ENCODE measurements around the gene TRAK1. TPM values are rescaled to one million over a fixed set of nuclear protein-coding genes. Genes with fewer than 3 reads are reported as not detected.

Gene TRAK1
- total RNA-seq, 1 donor = 52.2 TPM

- H3K4me3 ChIP-seq (ENCODE audit: low read depth, low read length) = no peak overlapping the region
- DNase-seq (ENCODE audit: low read depth) = no peak
- TF ChIP-seq CTCF (IDR thresholded peaks at IDR 0.05; ENCODE audit: insufficient read depth, low read depth, low read length) = no peak
Observed at GRCh38 chr3:42085641-42086376, 5.3 kb upstream of the TRAK1 start.

DNA sequence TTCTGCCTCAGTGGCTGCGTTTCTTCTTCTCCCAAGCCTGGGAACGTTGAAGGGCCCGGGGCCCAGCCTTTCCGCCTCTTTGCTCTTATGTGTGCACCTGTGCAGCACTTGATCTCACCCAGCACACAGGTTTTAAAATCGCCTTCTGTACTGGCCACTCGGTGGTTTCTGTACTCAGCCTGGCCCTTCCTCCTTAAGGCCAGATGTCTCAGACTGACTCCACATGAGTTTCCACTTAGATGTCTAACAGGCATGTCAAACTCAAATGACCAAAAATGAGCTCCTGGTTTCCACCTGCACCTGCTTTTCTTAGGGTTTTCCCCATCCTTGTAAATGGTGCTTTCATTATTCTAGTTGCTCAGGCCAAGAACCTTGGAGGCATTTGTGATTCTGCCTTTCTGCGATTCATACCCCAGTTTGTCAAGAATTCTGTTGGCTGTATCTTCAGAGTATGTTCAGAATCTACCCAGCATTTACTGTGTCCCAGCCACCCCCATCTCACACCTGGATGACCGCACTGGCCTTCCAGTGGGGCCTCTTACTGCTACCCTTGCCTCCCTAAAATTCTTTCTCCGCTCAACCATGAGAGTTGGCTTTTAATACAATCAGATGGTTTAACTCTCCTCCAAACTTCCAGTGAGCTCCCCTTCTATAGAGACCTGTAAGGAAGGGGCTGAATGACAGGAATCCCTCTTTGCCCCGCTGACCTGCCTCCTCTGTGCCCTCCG lies 2.2 kb upstream of the TRAK1 start:
- no peak overlapping the region for H3K4me3 ChIP-seq (ENCODE audit: low read depth, low read length)
- TF ChIP-seq CTCF (IDR thresholded peaks at IDR 0.05; ENCODE audit: insufficient read depth, low read depth, low read length) = no peak
- no peak for DNase-seq (ENCODE audit: low read depth)

DNA sequence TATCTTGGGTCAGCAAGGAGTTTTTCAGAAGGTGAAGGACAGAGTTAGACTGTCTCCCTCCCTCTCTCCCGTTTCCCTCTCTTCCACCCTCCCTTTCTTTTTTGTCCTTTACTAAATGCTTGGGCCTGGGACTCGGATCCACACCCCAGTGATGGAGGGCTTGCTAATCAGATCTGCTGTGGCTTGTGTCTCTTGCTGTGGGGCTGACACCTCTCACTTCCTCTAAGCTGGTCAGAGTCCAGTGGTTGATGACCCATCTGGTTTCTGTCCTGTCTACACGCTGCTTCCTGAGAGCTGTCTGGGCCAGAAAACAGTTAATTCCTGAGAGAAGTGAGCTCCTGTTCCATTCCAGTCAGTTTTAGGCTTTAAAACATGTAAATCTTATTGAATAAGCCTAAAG lies 849 bp downstream of the TRAK1 start:
- no peak for DNase-seq (ENCODE audit: low read depth)
- no peak overlapping the region for H3K4me3 ChIP-seq (ENCODE audit: low read depth, low read length)
- TF ChIP-seq CTCF (IDR thresholded peaks at IDR 0.05; ENCODE audit: insufficient read depth, low read depth, low read length) = no peak

- H3K4me3 ChIP-seq (ENCODE audit: low read depth, low read length) = no peak overlapping the region
- no peak for TF ChIP-seq CTCF (IDR thresholded peaks at IDR 0.05; ENCODE audit: insufficient read depth, low read depth, low read length)
- no peak for DNase-seq (ENCODE audit: low read depth)
Observed at GRCh38 chr3:42094128-42094527, 3.0 kb downstream of the TRAK1 start.

DNA sequence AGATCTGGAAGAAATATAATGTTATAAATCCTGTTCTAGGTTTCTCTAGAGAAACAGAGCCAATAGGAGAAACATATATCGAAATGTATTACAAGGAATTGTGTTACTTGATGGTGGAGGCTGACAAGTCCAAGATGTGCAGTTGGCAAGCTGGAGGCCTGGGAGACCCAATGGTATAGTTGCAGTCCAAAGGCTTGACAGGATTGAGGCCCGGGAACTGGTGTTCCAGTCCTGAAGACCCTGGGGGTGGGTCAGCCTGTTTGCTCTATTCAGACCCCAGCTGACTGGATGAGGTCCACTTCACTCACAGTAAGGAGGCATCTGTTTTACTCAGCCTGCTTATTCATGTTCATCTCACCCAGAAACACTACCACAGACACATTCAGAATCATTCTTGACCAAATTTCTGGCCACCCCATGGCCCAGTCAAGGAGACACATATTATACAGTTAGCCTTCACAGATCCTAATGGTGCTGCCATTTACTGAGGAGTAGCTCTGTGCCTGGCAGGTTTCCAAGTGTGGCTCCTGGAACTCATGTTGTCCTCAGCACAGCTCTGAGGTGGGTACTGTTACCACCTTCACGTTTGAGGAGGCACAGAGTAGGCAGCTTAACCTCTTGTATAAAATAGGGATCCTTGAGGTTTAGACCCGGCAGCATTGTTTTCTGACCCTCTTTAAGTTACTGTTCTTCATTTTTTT lies 3.7 kb downstream of the TRAK1 start:
- TF ChIP-seq CTCF (IDR thresholded peaks at IDR 0.05; ENCODE audit: insufficient read depth, low read depth, low read length) = no peak
- no peak overlapping the region for H3K4me3 ChIP-seq (ENCODE audit: low read depth, low read length)
- DNase-seq (ENCODE audit: low read depth) = no peak

DNA sequence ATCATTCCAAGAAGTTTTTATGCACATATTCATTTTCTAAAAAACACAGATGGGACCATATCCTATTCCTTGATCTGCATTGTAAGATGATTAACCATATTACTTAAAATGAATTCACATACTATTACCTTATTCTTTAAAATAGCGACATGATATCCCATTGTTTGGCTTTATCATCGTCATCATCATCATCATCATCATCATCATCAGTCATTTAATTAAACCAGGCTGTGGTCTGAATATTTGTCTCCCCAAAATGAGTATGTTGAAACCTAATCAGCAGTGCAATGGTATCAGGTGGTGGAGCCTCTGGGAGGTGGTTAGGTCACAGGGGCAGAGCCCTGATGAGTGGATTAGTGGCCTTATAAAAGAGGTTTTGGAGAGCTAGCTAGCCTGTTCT lies 4.4 kb downstream of the TRAK1 start:
- H3K4me3 ChIP-seq (ENCODE audit: low read depth, low read length) = no peak overlapping the region
- TF ChIP-seq CTCF (IDR thresholded peaks at IDR 0.05; ENCODE audit: insufficient read depth, low read depth, low read length) = no peak
- DNase-seq (ENCODE audit: low read depth) = no peak
